ENCODE results near the gene DSCAM.

- TF ChIP-seq CTCF (IDR thresholded peaks at IDR 0.05) (no peak), POLR2A (IDR thresholded peaks at IDR 0.05) (no peak)
Measured at GRCh38 chr21:40613546-40614030, 233.4 kb downstream of the DSCAM start.
